Hematopoietic multipotent progenitor cell treated with erythropoietin and hydrocortisone succinate and interleukin-3 and kit ligand, for 4 days (in vitro differentiated cells): ENCODE results near the gene HNRNPA2B1.
"Not testable (repeated sequence)": the region's sequence is repeated elsewhere in the genome, so short reads cannot be mapped to it uniquely, and the experiment has no call there.

Experiments
- DNase-seq: peaks from one replicate; pipeline ENCODE4 v3.0.0-alpha.2; 2015

HNRNPA2B1 gene

GRCh38 chr7:26197153-26198115 is 3.1 kb downstream of the HNRNPA2B1 start:
- DNase-seq: peak; percentile 81

- DNase-seq: no peak
These were observed 4.5 kb downstream of the HNRNPA2B1 start for GRCh38 chr7:26195867-26196657.

- no peak for DNase-seq
These were observed 5.4 kb downstream of the HNRNPA2B1 start for GRCh38 chr7:26195182-26195581.

GRCh38 chr7:26194764-26195163 is 5.8 kb downstream of the HNRNPA2B1 start:
- not testable (repeated sequence) for DNase-seq

GRCh38 chr7:26193432-26194207 is 6.9 kb downstream of the HNRNPA2B1 start:
- DNase-seq: peak; percentile 53

GRCh38 chr7:26192485-26193087 is 8.0 kb downstream of the HNRNPA2B1 start:
- DNase-seq: peak; percentile 47

- no peak for DNase-seq
These were observed 8.5 kb downstream of the HNRNPA2B1 start for GRCh38 chr7:26191974-26192479.

- no peak for DNase-seq
These were observed 9.1 kb downstream of the HNRNPA2B1 start for GRCh38 chr7:26191233-26191973.

- no peak for DNase-seq
These were observed 10.1 kb downstream of the HNRNPA2B1 start for GRCh38 chr7:26190417-26190869.

GRCh38 chr7:26189697-26190096 is 10.8 kb downstream of the HNRNPA2B1 start:
- no peak for DNase-seq

- no peak for DNase-seq
These were observed 11.5 kb downstream of the HNRNPA2B1 start for GRCh38 chr7:26188957-26189541.

GRCh38 chr7:26188206-26188956 is 12.2 kb downstream of the HNRNPA2B1 start:
- peak; percentile 42 for DNase-seq

GRCh38 chr7:26187380-26188205 is 13.0 kb downstream of the HNRNPA2B1 start:
- peak; percentile 68 for DNase-seq

- DNase-seq: no peak
These were observed 13.9 kb downstream of the HNRNPA2B1 start for GRCh38 chr7:26186364-26187311.

- no peak for DNase-seq
These were observed 14.7 kb downstream of the HNRNPA2B1 start for GRCh38 chr7:26185844-26186180.

GRCh38 chr7:26185131-26185843 is 15.3 kb downstream of the HNRNPA2B1 start:
- DNase-seq: peak; percentile 48
